WERI-Rb-1 (cell line): Measurements from ENCODE around the gene SLC41A3.
"Not testable (repeated sequence)": the region's sequence is repeated elsewhere in the genome, so short reads cannot be mapped to it uniquely, and the experiment has no call there.

Experiments used
- DNase-seq: peaks from one replicate; pipeline ENCODE4 v3.0.0-alpha.2; 2020
- H3K27ac ChIP-seq: fragments of 250-450 bp; sonication (Bioruptor Pico); 2 replicates; pipeline ENCODE4 v1.5.1; 2020; ENCODE audit warnings: mild to moderate bottlenecking, moderate library complexity
- H3K27me3 ChIP-seq: fragments of 250-450 bp; sonication (Bioruptor Pico); 2 replicates; pipeline ENCODE4 v1.5.1; 2021; ENCODE audit warnings: mild to moderate bottlenecking, low read depth, moderate library complexity; ENCODE audit not compliant: insufficient read depth, severe bottlenecking
- H3K36me3 ChIP-seq: fragments of 250-450 bp; sonication (Bioruptor Pico); 2 replicates; pipeline ENCODE4 v1.5.1; 2020; ENCODE audit warnings: mild to moderate bottlenecking, moderate library complexity
- H3K4me3 ChIP-seq: 2 replicates; pipeline ENCODE4 v1.5.1; 2011; ENCODE audit warnings: low read depth, mild to moderate bottlenecking, control low read depth, low read length
- H3K9me3 ChIP-seq: fragments of 250-450 bp; sonication (Bioruptor Pico); 2 replicates; pipeline ENCODE4 v1.5.1; 2021; ENCODE audit warnings: mild to moderate bottlenecking, moderate library complexity; ENCODE audit not compliant: severe bottlenecking
- TF ChIP-seq, protein P1 (sequence below): IDR thresholded peaks from 2 replicates; pipeline ENCODE4 v1.5.1; 2011; ENCODE audit warnings: low read depth, mild to moderate bottlenecking, control low read depth, inconsistent platforms, low read length

SLC41A3 gene

DNA sequence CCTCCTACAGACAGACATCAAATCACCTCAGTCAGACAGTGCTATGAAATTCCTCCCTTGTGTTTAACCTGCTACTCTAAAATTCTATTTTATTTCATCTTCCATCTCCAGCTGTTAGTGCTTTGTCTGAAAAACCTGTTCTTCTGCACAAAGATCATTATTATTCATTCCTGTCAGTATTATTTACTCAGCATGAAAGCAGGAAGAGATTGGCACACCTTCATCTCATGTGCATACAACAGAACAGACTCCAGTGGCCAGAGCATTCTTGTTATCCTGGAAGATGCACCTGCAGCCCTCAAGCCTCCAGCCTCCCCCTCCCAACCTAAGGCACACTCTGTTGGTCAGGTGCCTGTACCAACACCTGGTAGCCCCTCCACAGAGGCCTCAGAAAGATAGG lies 116.8 kb downstream of the SLC41A3 start:
- H3K9me3 ChIP-seq = no peaks in the 10 kb centered on the region
- no peak overlapping the region for H3K27ac ChIP-seq
- H3K27me3 ChIP-seq = no peaks in the 10 kb centered on the region
- no peak overlapping the region for H3K4me3 ChIP-seq
- TF ChIP-seq, protein P1, sequence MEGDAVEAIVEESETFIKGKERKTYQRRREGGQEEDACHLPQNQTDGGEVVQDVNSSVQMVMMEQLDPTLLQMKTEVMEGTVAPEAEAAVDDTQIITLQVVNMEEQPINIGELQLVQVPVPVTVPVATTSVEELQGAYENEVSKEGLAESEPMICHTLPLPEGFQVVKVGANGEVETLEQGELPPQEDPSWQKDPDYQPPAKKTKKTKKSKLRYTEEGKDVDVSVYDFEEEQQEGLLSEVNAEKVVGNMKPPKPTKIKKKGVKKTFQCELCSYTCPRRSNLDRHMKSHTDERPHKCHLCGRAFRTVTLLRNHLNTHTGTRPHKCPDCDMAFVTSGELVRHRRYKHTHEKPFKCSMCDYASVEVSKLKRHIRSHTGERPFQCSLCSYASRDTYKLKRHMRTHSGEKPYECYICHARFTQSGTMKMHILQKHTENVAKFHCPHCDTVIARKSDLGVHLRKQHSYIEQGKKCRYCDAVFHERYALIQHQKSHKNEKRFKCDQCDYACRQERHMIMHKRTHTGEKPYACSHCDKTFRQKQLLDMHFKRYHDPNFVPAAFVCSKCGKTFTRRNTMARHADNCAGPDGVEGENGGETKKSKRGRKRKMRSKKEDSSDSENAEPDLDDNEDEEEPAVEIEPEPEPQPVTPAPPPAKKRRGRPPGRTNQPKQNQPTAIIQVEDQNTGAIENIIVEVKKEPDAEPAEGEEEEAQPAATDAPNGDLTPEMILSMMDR = no peak
- no peak for DNase-seq
- H3K36me3 ChIP-seq = no peaks in the 10 kb centered on the region

DNA sequence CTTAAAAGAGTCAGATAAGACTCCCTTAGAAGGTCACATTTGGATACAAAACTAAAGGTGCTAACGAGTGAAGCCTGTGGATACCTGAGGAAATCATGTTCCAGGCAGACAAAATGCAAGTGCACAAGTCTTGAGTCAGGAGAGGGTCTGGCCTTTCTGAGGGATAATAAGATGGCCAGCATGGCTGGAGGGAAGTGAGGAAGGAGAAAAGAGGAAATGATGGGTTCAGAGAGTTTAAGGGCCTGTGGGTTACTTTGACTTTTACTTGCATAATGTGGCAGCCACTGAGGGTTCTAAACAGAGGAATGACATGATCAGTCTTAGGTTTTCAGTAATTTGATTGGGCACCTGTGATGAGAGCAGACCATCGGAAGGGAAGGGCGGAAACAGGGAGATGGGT lies 118.4 kb downstream of the SLC41A3 start:
- Histone ChIP-seq H3K36me3 (no peaks in the 10 kb centered on the region), H3K9me3 (no peaks in the 10 kb centered on the region), H3K27me3 (no peaks in the 10 kb centered on the region), H3K4me3 (no peak overlapping the region), H3K27ac (no peak overlapping the region)
- no peak for DNase-seq
- TF ChIP-seq, protein P1 = no peak

DNA sequence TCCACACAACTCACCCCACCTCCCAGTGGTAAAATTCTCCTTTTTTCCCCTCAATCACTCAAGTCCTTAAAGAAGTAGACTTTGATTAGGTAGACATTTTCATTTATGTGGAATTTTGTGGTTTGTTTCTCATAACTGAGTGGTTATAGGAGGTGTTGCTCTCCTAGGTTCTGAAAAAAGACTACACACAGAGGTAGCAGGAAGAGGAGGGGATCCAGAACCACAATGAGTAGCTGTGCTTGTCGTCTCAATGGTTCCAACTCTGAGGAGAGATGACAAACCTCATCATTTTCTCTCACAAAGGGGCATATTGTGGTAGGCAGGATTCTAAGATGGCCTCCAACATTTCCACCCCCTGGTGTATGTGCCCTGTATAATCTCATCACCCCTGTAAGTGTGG lies 120.1 kb downstream of the SLC41A3 start:
- H3K27ac ChIP-seq, H3K9me3 ChIP-seq, H3K4me3 ChIP-seq, H3K27me3 ChIP-seq, H3K36me3 ChIP-seq, DNase-seq: not testable (repeated sequence)

DNA sequence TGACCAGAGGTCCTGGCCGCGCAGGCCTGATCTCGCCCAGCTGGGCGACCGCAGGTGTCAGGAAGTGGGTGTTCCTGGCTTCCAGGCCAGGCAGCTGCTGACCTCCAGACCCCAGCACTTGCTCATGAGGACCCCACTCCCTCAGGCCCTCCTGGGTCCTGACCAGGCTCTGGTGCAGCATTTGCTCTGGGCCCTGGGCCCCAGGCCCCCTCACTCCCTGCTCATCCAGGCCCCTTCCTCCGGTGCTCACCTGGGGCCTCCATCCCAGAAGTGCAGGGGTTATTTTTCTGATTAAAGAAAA lies 122.7 kb downstream of the SLC41A3 start:
- H3K27me3 ChIP-seq = no peaks in the 10 kb centered on the region
- no peaks in the 10 kb centered on the region for H3K9me3 ChIP-seq
- no peak overlapping the region for H3K4me3 ChIP-seq
- no peaks in the 10 kb centered on the region for H3K36me3 ChIP-seq
- no peak for DNase-seq
- H3K27ac ChIP-seq = no peak overlapping the region
- TF ChIP-seq, protein P1 = no peak

DNA sequence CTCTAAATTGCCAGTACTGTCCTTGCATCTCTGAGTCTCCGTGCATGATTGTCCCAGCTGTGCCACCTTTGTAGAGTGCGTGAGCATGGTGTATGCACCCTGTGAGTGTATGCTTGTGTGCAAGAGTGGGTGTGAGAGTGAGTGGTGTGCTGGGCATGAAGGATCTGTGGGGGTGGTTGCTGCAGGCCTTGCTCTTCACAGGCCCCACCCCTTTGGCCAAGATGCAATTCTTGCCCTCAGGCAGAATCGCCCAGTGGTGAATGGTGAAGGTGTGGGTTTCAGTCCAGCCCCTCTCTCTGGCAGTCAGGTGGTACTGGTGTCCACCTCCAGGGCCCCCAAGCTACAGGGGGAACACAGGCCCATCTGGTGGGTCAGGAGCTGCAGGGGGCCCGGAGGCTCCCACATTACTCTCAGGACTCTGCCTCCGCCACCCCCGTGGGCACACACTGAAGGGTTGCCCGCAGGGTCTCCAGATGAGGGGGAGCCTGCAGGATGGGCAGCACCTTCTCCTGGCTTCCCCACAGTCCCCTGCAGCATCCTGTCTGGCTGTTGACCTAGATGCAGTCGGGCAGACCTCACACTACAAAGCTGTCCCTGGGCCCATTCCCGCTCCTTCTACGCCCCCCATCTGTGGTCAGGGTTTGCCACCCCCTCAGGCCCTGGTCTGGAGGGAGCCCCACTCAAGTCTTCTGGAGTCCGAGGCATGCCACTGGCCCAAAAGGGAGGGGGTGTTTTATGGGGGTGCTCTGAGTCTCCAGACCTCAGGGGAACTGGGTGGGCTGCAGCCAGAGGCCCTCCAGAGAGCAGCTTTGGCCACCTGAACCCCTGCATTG lies 123.3 kb downstream of the SLC41A3 start:
- TF ChIP-seq, protein P1 = no peak
- H3K36me3 ChIP-seq = no peaks in the 10 kb centered on the region
- no peak for DNase-seq
- H3K4me3 ChIP-seq = no peak overlapping the region
- H3K9me3 ChIP-seq = no peaks in the 10 kb centered on the region
- no peak overlapping the region for H3K27ac ChIP-seq
- no peaks in the 10 kb centered on the region for H3K27me3 ChIP-seq

DNA sequence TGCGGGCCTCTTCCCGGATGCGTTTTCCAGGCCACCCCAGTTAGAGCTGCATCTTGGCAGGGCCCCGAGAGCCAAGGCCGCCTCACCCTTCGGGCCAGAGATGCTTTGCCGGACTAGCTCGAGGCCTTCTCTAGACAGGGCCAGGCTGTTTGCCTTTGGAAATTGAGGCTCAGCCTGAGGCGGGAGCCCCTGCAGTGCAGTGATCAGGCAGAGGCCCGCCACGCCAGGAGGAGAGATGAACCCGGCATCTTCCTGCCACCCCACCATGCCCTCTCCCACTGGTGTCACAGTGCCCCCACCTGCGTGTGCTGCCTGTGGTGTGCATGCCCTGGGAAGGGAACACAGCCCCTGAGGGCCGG lies 123.9 kb downstream of the SLC41A3 start:
- no peak for DNase-seq
- H3K36me3 ChIP-seq = no peaks in the 10 kb centered on the region

More for the DNA sequence above, 123.9 kb downstream of the SLC41A3 start:
- H3K27me3 ChIP-seq = no peaks in the 10 kb centered on the region
- no peak overlapping the region for H3K27ac ChIP-seq
- TF ChIP-seq, protein P1 = no peak
- no peak overlapping the region for H3K4me3 ChIP-seq
- no peaks in the 10 kb centered on the region for H3K9me3 ChIP-seq
